WTC11 (cell line): ENCODE results near the gene CEP72.

ENCODE experiments used
- GRHL2 ChIP-seq: fragments of 250-450 bp; sonication (Bioruptor Pico); IDR thresholded peaks from 2 replicates; pipeline ENCODE4 v1.8.0; 2022; ENCODE audit warnings: mild to moderate bottlenecking, moderate library complexity; ENCODE audit not compliant: insufficient replicate concordance, severe bottlenecking
- JUN ChIP-seq: sonication (generic); formaldehyde crosslinking; IDR thresholded peaks from 2 replicates; pipeline ENCODE4 v1.8.0; 2023; ENCODE audit warnings: mild to moderate bottlenecking, missing genetic modification reagents
- MYBL2 ChIP-seq: sonication (generic); formaldehyde crosslinking; IDR thresholded peaks from 2 replicates; pipeline ENCODE4 v1.8.1; 2023; ENCODE audit warnings: mild to moderate bottlenecking, moderate library complexity, missing genetic modification reagents
- TCF7 ChIP-seq: sonication (generic); formaldehyde crosslinking; IDR thresholded peaks from 2 replicates; pipeline ENCODE4 v1.8.0; 2022; ENCODE audit warnings: mild to moderate bottlenecking, low read depth, missing genetic modification reagents, moderate library complexity
- TF ChIP-seq, protein P1 (sequence below): sonication (generic); formaldehyde crosslinking; IDR thresholded peaks from 2 replicates; pipeline ENCODE4 v1.8.0; 2022; ENCODE audit warnings: mild to moderate bottlenecking, missing genetic modification reagents
- TF ChIP-seq, protein P2 (sequence below): fragments of 200-600 bp; IDR thresholded peaks from 2 replicates; pipeline ENCODE4 v1.8.0; 2022; ENCODE audit warnings: antibody characterized with exemption

DNA sequence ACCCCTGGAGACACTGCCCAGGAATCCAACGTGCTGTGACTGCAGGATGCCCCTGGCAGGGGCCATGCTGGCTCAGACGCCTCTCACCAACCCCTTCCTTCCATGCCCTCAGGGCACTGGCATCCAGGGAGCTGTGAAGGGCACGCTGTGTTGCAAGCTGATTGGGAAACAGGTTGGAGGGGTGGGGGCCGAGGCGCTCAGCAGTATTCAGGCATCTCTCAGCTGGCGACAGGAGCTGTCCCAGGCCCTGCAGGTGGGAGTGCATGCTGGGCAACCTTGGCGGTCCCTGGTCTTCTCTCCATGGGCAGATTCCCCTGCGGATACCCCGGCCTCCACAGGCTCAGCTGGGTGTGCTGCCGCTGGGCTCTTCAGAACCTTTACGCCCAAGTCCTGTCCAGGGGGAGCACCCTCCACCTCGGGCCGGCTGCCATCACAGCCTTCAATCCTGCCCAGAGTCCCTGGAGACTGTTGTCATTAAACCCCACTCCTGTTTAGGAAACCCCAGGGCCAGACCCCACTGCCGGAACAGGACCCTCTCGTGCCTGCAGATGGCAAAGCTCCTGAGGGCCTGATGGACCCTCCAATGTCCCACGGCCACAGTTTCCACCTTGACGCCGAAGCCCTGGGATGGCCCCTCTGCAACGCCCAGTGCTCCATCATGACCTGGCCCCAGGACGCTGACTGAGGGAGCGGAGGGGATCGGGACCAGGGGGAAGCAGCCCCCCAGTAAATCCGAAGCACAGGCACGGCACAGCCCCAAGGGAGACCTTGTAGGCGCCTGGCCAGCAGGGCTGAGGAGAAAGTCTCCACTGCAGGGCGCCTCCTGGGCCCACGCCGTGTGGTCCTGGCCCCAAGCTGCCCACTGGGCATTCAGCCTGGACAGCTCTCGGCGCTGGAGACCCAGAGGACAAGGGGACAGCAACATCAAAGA lies 71.7 kb downstream of the CEP72 start:
- TF ChIP-seq GRHL2 (CRISPR knock-in tag): no peak
- TF ChIP-seq, protein P1, sequence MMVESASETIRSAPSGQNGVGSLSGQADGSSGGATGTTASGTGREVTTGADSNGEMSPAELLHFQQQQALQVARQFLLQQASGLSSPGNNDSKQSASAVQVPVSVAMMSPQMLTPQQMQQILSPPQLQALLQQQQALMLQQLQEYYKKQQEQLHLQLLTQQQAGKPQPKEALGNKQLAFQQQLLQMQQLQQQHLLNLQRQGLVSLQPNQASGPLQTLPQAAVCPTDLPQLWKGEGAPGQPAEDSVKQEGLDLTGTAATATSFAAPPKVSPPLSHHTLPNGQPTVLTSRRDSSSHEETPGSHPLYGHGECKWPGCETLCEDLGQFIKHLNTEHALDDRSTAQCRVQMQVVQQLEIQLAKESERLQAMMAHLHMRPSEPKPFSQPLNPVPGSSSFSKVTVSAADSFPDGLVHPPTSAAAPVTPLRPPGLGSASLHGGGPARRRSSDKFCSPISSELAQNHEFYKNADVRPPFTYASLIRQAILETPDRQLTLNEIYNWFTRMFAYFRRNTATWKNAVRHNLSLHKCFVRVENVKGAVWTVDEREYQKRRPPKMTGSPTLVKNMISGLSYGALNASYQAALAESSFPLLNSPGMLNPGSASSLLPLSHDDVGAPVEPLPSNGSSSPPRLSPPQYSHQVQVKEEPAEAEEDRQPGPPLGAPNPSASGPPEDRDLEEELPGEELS: no peak
- no peak for TF ChIP-seq TCF7 (CRISPR knock-in tag)
- TF ChIP-seq, protein P2, sequence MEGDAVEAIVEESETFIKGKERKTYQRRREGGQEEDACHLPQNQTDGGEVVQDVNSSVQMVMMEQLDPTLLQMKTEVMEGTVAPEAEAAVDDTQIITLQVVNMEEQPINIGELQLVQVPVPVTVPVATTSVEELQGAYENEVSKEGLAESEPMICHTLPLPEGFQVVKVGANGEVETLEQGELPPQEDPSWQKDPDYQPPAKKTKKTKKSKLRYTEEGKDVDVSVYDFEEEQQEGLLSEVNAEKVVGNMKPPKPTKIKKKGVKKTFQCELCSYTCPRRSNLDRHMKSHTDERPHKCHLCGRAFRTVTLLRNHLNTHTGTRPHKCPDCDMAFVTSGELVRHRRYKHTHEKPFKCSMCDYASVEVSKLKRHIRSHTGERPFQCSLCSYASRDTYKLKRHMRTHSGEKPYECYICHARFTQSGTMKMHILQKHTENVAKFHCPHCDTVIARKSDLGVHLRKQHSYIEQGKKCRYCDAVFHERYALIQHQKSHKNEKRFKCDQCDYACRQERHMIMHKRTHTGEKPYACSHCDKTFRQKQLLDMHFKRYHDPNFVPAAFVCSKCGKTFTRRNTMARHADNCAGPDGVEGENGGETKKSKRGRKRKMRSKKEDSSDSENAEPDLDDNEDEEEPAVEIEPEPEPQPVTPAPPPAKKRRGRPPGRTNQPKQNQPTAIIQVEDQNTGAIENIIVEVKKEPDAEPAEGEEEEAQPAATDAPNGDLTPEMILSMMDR: no peak
- no peak for TF ChIP-seq JUN (CRISPR knock-in tag)
- no peak for TF ChIP-seq MYBL2 (CRISPR knock-in tag)
